ENCODE data around the gene SPTAN1. TPM values are rescaled to one million over a fixed set of nuclear protein-coding genes. Genes with fewer than 3 reads are reported as not detected.
"Not testable (repeated sequence)": the region's sequence is repeated elsewhere in the genome, so short reads cannot be mapped to it uniquely, and the experiment has no call there.

Gene SPTAN1
- polyA plus RNA-seq, 1 donor from 2014 or later: 287 TPM

DNA sequence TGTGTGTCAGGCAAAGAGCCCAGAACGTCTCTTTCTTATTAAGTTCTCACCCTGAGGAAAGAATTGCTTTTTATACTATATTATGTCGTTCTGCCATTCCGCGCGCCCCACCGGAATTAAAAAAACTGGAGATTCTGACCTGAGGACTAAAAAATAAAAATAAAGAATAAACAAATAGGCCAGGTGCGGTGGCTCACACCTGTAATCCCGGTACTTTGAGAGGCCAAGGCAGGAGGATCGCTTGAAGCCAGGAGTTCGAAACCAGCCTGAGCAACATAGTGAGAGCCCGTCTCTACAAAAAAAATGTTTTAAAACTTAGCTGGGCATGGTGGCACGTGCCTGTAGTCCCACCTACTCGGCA lies 104.9 kb downstream of the SPTAN1 start:
- Histone ChIP-seq H3K36me3 (ENCODE audit: insufficient read depth, low read length) (no peaks in the 10 kb centered on the region), H3K9me2 (ENCODE audit: insufficient read depth, low read length) (no peaks in the 10 kb centered on the region), H3K27me3 (ENCODE audit: insufficient read depth, low read depth, low read length) (no peaks in the 10 kb centered on the region), H3K9me3 (ENCODE audit: low read length) (no peaks in the 10 kb centered on the region), H3F3A (ENCODE audit: insufficient read depth, low read length, poor library complexity, severe bottlenecking) (peaks cover 3% of the 10 kb centered on the region), H3K9ac (ENCODE audit: low read length) (peak overlapping the region; percentile 96), H3K27ac (ENCODE audit: low read length) (peak overlapping the region; percentile 99), H4K20me1 (ENCODE audit: insufficient read depth) (no peaks in the 10 kb centered on the region), H3K4me3 (ENCODE audit: low read length) (peak overlapping the region; percentile 74), H3K79me2 (replicated peaks; ENCODE audit: insufficient read depth, low read length) (peaks cover 8% of the 10 kb centered on the region), H2AFZ (ENCODE audit: low read depth, low read length) (peak overlapping the region; percentile 87), H3K4me2 (ENCODE audit: low read length) (peak overlapping the region; percentile 71)
- TF ChIP-seq EZH2 (IDR thresholded peaks at IDR 0.05; ENCODE audit: borderline replicate concordance, insufficient read depth, low read length, poor library complexity, severe bottlenecking) (no peak), RAD21 (conservative IDR thresholded peaks at IDR 0.05) (no peak), SMC3 (conservative IDR thresholded peaks at IDR 0.05; ENCODE audit: poor library complexity) (no peak), POLR2AphosphoS5 (IDR thresholded peaks at IDR 0.05) (no peak), TAF1 (IDR thresholded peaks at IDR 0.05; ENCODE audit: low read depth) (no peak), EP300 (conservative IDR thresholded peaks at IDR 0.05; ENCODE audit: poor library complexity, severe bottlenecking) (no peak), MXI1 (conservative IDR thresholded peaks at IDR 0.05; ENCODE audit: poor library complexity, severe bottlenecking) (no peak)
- TF ChIP-seq, protein P1, sequence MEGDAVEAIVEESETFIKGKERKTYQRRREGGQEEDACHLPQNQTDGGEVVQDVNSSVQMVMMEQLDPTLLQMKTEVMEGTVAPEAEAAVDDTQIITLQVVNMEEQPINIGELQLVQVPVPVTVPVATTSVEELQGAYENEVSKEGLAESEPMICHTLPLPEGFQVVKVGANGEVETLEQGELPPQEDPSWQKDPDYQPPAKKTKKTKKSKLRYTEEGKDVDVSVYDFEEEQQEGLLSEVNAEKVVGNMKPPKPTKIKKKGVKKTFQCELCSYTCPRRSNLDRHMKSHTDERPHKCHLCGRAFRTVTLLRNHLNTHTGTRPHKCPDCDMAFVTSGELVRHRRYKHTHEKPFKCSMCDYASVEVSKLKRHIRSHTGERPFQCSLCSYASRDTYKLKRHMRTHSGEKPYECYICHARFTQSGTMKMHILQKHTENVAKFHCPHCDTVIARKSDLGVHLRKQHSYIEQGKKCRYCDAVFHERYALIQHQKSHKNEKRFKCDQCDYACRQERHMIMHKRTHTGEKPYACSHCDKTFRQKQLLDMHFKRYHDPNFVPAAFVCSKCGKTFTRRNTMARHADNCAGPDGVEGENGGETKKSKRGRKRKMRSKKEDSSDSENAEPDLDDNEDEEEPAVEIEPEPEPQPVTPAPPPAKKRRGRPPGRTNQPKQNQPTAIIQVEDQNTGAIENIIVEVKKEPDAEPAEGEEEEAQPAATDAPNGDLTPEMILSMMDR (IDR thresholded peaks at IDR 0.05; ENCODE audit: poor library complexity, severe bottlenecking): no peak
- TF ChIP-seq, protein P2, sequence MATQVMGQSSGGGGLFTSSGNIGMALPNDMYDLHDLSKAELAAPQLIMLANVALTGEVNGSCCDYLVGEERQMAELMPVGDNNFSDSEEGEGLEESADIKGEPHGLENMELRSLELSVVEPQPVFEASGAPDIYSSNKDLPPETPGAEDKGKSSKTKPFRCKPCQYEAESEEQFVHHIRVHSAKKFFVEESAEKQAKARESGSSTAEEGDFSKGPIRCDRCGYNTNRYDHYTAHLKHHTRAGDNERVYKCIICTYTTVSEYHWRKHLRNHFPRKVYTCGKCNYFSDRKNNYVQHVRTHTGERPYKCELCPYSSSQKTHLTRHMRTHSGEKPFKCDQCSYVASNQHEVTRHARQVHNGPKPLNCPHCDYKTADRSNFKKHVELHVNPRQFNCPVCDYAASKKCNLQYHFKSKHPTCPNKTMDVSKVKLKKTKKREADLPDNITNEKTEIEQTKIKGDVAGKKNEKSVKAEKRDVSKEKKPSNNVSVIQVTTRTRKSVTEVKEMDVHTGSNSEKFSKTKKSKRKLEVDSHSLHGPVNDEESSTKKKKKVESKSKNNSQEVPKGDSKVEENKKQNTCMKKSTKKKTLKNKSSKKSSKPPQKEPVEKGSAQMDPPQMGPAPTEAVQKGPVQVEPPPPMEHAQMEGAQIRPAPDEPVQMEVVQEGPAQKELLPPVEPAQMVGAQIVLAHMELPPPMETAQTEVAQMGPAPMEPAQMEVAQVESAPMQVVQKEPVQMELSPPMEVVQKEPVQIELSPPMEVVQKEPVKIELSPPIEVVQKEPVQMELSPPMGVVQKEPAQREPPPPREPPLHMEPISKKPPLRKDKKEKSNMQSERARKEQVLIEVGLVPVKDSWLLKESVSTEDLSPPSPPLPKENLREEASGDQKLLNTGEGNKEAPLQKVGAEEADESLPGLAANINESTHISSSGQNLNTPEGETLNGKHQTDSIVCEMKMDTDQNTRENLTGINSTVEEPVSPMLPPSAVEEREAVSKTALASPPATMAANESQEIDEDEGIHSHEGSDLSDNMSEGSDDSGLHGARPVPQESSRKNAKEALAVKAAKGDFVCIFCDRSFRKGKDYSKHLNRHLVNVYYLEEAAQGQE (IDR thresholded peaks at IDR 0.05; ENCODE audit: borderline replicate concordance): no peak

GRCh38 chr9:128657796-128658195 lies 105.4 kb downstream of the SPTAN1 start:
- Histone ChIP-seq H3K9me2 (ENCODE audit: insufficient read depth, low read length) (no peaks in the 10 kb centered on the region), H3K4me3 (ENCODE audit: low read length) (no peak overlapping the region), H3K27ac (ENCODE audit: low read length) (peak overlapping the region; percentile 99), H3K4me2 (ENCODE audit: low read length) (no peak overlapping the region), H3K27me3 (ENCODE audit: insufficient read depth, low read depth, low read length) (no peaks in the 10 kb centered on the region), H3K79me2 (replicated peaks; ENCODE audit: insufficient read depth, low read length) (peaks cover 8% of the 10 kb centered on the region), H4K20me1 (ENCODE audit: insufficient read depth) (no peaks in the 10 kb centered on the region), H3K9me3 (ENCODE audit: low read length) (no peaks in the 10 kb centered on the region), H3F3A (ENCODE audit: insufficient read depth, low read length, poor library complexity, severe bottlenecking) (peaks cover 3% of the 10 kb centered on the region), H3K9ac (ENCODE audit: low read length) (no peak overlapping the region), H2AFZ (ENCODE audit: low read depth, low read length) (no peak overlapping the region), H3K36me3 (ENCODE audit: insufficient read depth, low read length) (no peaks in the 10 kb centered on the region)
- TF ChIP-seq TAF1 (IDR thresholded peaks at IDR 0.05; ENCODE audit: low read depth) (no peak), EZH2 (IDR thresholded peaks at IDR 0.05; ENCODE audit: borderline replicate concordance, insufficient read depth, low read length, poor library complexity, severe bottlenecking) (no peak), SMC3 (conservative IDR thresholded peaks at IDR 0.05; ENCODE audit: poor library complexity) (no peak), RAD21 (conservative IDR thresholded peaks at IDR 0.05) (no peak), MXI1 (conservative IDR thresholded peaks at IDR 0.05; ENCODE audit: poor library complexity, severe bottlenecking) (no peak), POLR2AphosphoS5 (IDR thresholded peaks at IDR 0.05) (no peak), EP300 (conservative IDR thresholded peaks at IDR 0.05; ENCODE audit: poor library complexity, severe bottlenecking) (no peak)
- TF ChIP-seq, protein P1 (IDR thresholded peaks at IDR 0.05; ENCODE audit: poor library complexity, severe bottlenecking): no peak
- TF ChIP-seq, protein P2 (IDR thresholded peaks at IDR 0.05; ENCODE audit: borderline replicate concordance): no peak

DNA sequence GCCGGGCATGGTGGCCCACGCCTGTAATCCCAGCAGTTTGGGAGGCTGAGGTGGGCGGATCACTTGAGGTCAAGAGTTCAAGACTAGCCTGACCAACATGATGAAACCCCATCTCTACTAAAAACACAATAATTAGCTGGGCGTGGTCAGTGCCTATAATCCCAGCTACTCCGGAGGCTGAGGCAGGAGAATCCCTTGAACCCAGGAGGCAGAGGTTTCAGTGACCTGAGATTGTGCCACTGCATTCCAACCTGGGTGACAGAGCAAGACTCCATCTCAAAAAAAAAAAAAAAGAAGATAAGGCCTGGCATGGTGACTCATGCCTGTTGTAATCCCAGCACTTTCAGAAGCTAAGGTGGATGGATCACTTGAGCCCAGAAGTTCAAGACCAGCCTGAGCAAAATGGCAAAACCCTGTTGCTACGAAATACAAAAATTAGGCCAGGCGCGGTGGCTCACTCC lies 114.1 kb downstream of the SPTAN1 start:
- not testable (repeated sequence) for H3F3A ChIP-seq (ENCODE audit: insufficient read depth, low read length, poor library complexity, severe bottlenecking); H3K9me3 ChIP-seq (ENCODE audit: low read length)

More for the DNA sequence above, 114.1 kb downstream of the SPTAN1 start:
- H3K9ac ChIP-seq (ENCODE audit: low read length); H3K27me3 ChIP-seq (ENCODE audit: insufficient read depth, low read depth, low read length); H4K20me1 ChIP-seq (ENCODE audit: insufficient read depth); H3K27ac ChIP-seq (ENCODE audit: low read length); H3K9me2 ChIP-seq (ENCODE audit: insufficient read depth, low read length); H3K4me2 ChIP-seq (ENCODE audit: low read length); H3K79me2 ChIP-seq (replicated peaks; ENCODE audit: insufficient read depth, low read length); H3K4me3 ChIP-seq (ENCODE audit: low read length); H2AFZ ChIP-seq (ENCODE audit: low read depth, low read length); H3K36me3 ChIP-seq (ENCODE audit: insufficient read depth, low read length): not testable (repeated sequence)
